OCI-LY1 (cell line): ENCODE results near the gene CS.

Source experiments
- CTCF ChIP-seq: fragments of 200-600 bp; sonication (generic), shearing (Covaris generic); IDR thresholded peaks from 2 replicates; pipeline ENCODE4 v1.5.1; 2017; ENCODE audit warnings: mild to moderate bottlenecking, antibody characterized with exemption, low read length, moderate library complexity, mixed read lengths
- EZH2 ChIP-seq: fragments of 200-600 bp; sonication (generic), shearing (Covaris generic); IDR thresholded peaks from 2 replicates; pipeline ENCODE4 v1.8.0; 2017; ENCODE audit warnings: borderline replicate concordance, mixed run types, mild to moderate bottlenecking, antibody characterized with exemption, low read length, moderate library complexity, mixed read lengths

GRCh38 chr12:56304872-56305590 is 4.9 kb upstream of the CS start:
- TF ChIP-seq EZH2: no peak
- no peak for TF ChIP-seq CTCF
